Measurements from ENCODE around the gene CNTN5. TPM values are rescaled to one million over a fixed set of nuclear protein-coding genes. Genes with fewer than 3 reads are reported as not detected.

Gene CNTN5
- total RNA-seq, 4 donors from 2014 or later: not detected

- no peak overlapping the region for H3K4me3 ChIP-seq (ENCODE audit: low read depth, poor library complexity, severe bottlenecking)
- intact Hi-C loops (cut with DNase I; ENCODE audit: low total_unique reads): no loop called here
- DNase-seq (ENCODE audit: low spot score in 2 of 2): no peak
Measured at GRCh38 chr11:100353083-100353482, 1332.3 kb downstream of the CNTN5 start.

GRCh38 chr11:100354736-100355135, 1334.0 kb downstream of the CNTN5 start:
- intact Hi-C loops (cut with DNase I; ENCODE audit: low total_unique reads): no loop called here
- no peak overlapping the region for H3K4me3 ChIP-seq (ENCODE audit: low read depth, poor library complexity, severe bottlenecking)
- no peak for DNase-seq (ENCODE audit: low spot score in 2 of 2)
- no peak for TF ChIP-seq POLR2A (IDR thresholded peaks at IDR 0.05)
- no peak for TF ChIP-seq CTCF (IDR thresholded peaks at IDR 0.05)

More at GRCh38 chr11:100353083-100353482, 1332.3 kb downstream of the CNTN5 start:
- no peak for TF ChIP-seq CTCF (IDR thresholded peaks at IDR 0.05)
- TF ChIP-seq POLR2A (IDR thresholded peaks at IDR 0.05): no peak

- intact Hi-C loops (cut with DNase I; ENCODE audit: low total_unique reads): no loop called here
- H3K4me3 ChIP-seq (ENCODE audit: low read depth, poor library complexity, severe bottlenecking): no peak overlapping the region
- 65 to 66% methylated on average over 4 of the region's 4 CpGs for WGBS, 2 donors
- TF ChIP-seq CTCF (IDR thresholded peaks at IDR 0.05) (no peak), POLR2A (IDR thresholded peaks at IDR 0.05) (no peak)
- no peak for DNase-seq (ENCODE audit: low spot score in 2 of 2)
Measured at GRCh38 chr11:100356035-100356434, 1335.3 kb downstream of the CNTN5 start.

- H3K4me3 ChIP-seq (ENCODE audit: low read depth, poor library complexity, severe bottlenecking): no peak overlapping the region
- no peak for DNase-seq (ENCODE audit: low spot score in 2 of 2)
- WGBS, 2 donors: 58 to 61% methylated on average over 4 of the region's 4 CpGs
- no peak for TF ChIP-seq CTCF (IDR thresholded peaks at IDR 0.05)
- intact Hi-C loops (cut with DNase I; ENCODE audit: low total_unique reads): no loop called here
Measured at GRCh38 chr11:100359281-100359680, 1338.5 kb downstream of the CNTN5 start.

GRCh38 chr11:100367892-100368291, 1347.1 kb downstream of the CNTN5 start:
- H3K4me3 ChIP-seq (ENCODE audit: low read depth, poor library complexity, severe bottlenecking): no peak overlapping the region
- DNase-seq (ENCODE audit: low spot score in 2 of 2): no peak
- no peak for TF ChIP-seq CTCF (IDR thresholded peaks at IDR 0.05)
- no peak for TF ChIP-seq POLR2A (IDR thresholded peaks at IDR 0.05)
- intact Hi-C loops (cut with DNase I; ENCODE audit: low total_unique reads): no loop called here

GRCh38 chr11:100383357-100383865, 1362.7 kb downstream of the CNTN5 start:
- H3K4me3 ChIP-seq (ENCODE audit: low read depth, poor library complexity, severe bottlenecking): no peak overlapping the region
- TF ChIP-seq POLR2A (IDR thresholded peaks at IDR 0.05): no peak
- no peak for TF ChIP-seq CTCF (IDR thresholded peaks at IDR 0.05)
- intact Hi-C loops (cut with DNase I; ENCODE audit: low total_unique reads): no loop called here
- WGBS, 2 donors: 67 to 68% methylated on average over 7 of the region's 7 CpGs
- DNase-seq (ENCODE audit: low spot score in 2 of 2): no peak

Measured in lower leg skin (tissue), 4 donors.